ENCODE results near the gene CPLX1.
"Not testable (repeated sequence)": the region's sequence is repeated elsewhere in the genome, so short reads cannot be mapped to it uniquely, and the experiment has no call there.

CPLX1 gene

GRCh38 chr4:786861-787300 is 39.0 kb downstream of the CPLX1 start:
- Histone ChIP-seq H3K9me3 (ENCODE audit: control insufficient read depth in 2 of 2, low read length in 2 of 2) (no peaks in the 10 kb centered on the region), H3K27me3 (ENCODE audit: control insufficient read depth in 2 of 2, insufficient read depth in 2 of 2, low read length in 2 of 2) (peaks cover 16 to 18% of the 10 kb centered on the region in 2 donors), H3K4me1 (ENCODE audit: control insufficient read depth in 2 of 2, insufficient read depth in 2 of 2, low read length in 2 of 2) (peaks cover 12 to 16% of the 10 kb centered on the region in 2 donors), H3K27ac (ENCODE audit: low read depth in 2 of 2, low read length in 2 of 2) (no peak overlapping the region), H3K36me3 (ENCODE audit: control insufficient read depth in 2 of 2, insufficient read depth in 2 of 2, low read length in 2 of 2) (no peaks in the 10 kb centered on the region), H3K9ac (ENCODE audit: low read depth in 1 of 2, low read length in 2 of 2) (no peak overlapping the region), H3K4me3 (ENCODE audit: low read length in 2 of 2) (no peak overlapping the region)

GRCh38 chr4:786074-786741 is 39.7 kb downstream of the CPLX1 start:
- H3K27ac ChIP-seq (ENCODE audit: low read depth in 2 of 2, low read length in 2 of 2): no peak overlapping the region
- peaks cover 12 to 16% of the 10 kb centered on the region in 2 donors for H3K4me1 ChIP-seq (ENCODE audit: control insufficient read depth in 2 of 2, insufficient read depth in 2 of 2, low read length in 2 of 2)
- no peaks in the 10 kb centered on the region for H3K9me3 ChIP-seq (ENCODE audit: control insufficient read depth in 2 of 2, low read length in 2 of 2)
- H3K9ac ChIP-seq (ENCODE audit: low read depth in 1 of 2, low read length in 2 of 2): no peak overlapping the region
- peaks cover 14 to 15% of the 10 kb centered on the region in 2 donors for H3K27me3 ChIP-seq (ENCODE audit: control insufficient read depth in 2 of 2, insufficient read depth in 2 of 2, low read length in 2 of 2)
- no peaks in the 10 kb centered on the region for H3K36me3 ChIP-seq (ENCODE audit: control insufficient read depth in 2 of 2, insufficient read depth in 2 of 2, low read length in 2 of 2)
- H3K4me3 ChIP-seq (ENCODE audit: low read length in 2 of 2): no peak overlapping the region

- no peaks in the 10 kb centered on the region for H3K9me3 ChIP-seq (ENCODE audit: control insufficient read depth in 2 of 2, low read length in 2 of 2)
- peaks cover 16 to 20% of the 10 kb centered on the region in 2 donors for H3K4me1 ChIP-seq (ENCODE audit: control insufficient read depth in 2 of 2, insufficient read depth in 2 of 2, low read length in 2 of 2)
- H3K4me3 ChIP-seq (ENCODE audit: low read length in 2 of 2): no peak overlapping the region
- no peak overlapping the region for H3K27ac ChIP-seq (ENCODE audit: low read depth in 2 of 2, low read length in 2 of 2)
- H3K27me3 ChIP-seq (ENCODE audit: control insufficient read depth in 2 of 2, insufficient read depth in 2 of 2, low read length in 2 of 2): peaks cover 14 to 15% of the 10 kb centered on the region in 2 donors
- H3K9ac ChIP-seq (ENCODE audit: low read depth in 1 of 2, low read length in 2 of 2): no peak overlapping the region
- H3K36me3 ChIP-seq (ENCODE audit: control insufficient read depth in 2 of 2, insufficient read depth in 2 of 2, low read length in 2 of 2): no peaks in the 10 kb centered on the region
These were observed 40.4 kb downstream of the CPLX1 start for GRCh38 chr4:785332-786073.

GRCh38 chr4:784401-785331 is 41.3 kb downstream of the CPLX1 start:
- Histone ChIP-seq H3K9ac (ENCODE audit: low read depth in 1 of 2, low read length in 2 of 2) (no peak overlapping the region), H3K4me3 (ENCODE audit: low read length in 2 of 2) (no peak overlapping the region), H3K4me1 (ENCODE audit: control insufficient read depth in 2 of 2, insufficient read depth in 2 of 2, low read length in 2 of 2) (peaks cover 22 to 27% of the 10 kb centered on the region in 2 donors), H3K36me3 (ENCODE audit: control insufficient read depth in 2 of 2, insufficient read depth in 2 of 2, low read length in 2 of 2) (peaks cover 0 to under 1% of the 10 kb centered on the region in 2 donors), H3K27me3 (ENCODE audit: control insufficient read depth in 2 of 2, insufficient read depth in 2 of 2, low read length in 2 of 2) (peaks cover 14 to 15% of the 10 kb centered on the region in 2 donors), H3K9me3 (ENCODE audit: control insufficient read depth in 2 of 2, low read length in 2 of 2) (no peaks in the 10 kb centered on the region), H3K27ac (ENCODE audit: low read depth in 2 of 2, low read length in 2 of 2) (no peak overlapping the region)

- H3K9ac ChIP-seq (ENCODE audit: low read depth in 1 of 2, low read length in 2 of 2): peak overlapping the region; percentile 89 to 94
- H3K4me3 ChIP-seq (ENCODE audit: low read length in 2 of 2): peak overlapping the region; percentile 86 to 94
- peaks cover 20 to 24% of the 10 kb centered on the region in 2 donors for H3K4me1 ChIP-seq (ENCODE audit: control insufficient read depth in 2 of 2, insufficient read depth in 2 of 2, low read length in 2 of 2)
- peaks cover 11% of the 10 kb centered on the region in 2 donors for H3K36me3 ChIP-seq (ENCODE audit: control insufficient read depth in 2 of 2, insufficient read depth in 2 of 2, low read length in 2 of 2)
- peaks cover 10 to 11% of the 10 kb centered on the region in 2 donors for H3K27me3 ChIP-seq (ENCODE audit: control insufficient read depth in 2 of 2, insufficient read depth in 2 of 2, low read length in 2 of 2)
- H3K27ac ChIP-seq (ENCODE audit: low read depth in 2 of 2, low read length in 2 of 2): peak overlapping the region; percentile 92 to 94
- H3K9me3 ChIP-seq (ENCODE audit: control insufficient read depth in 2 of 2, low read length in 2 of 2): no peaks in the 10 kb centered on the region
These were observed 44.3 kb downstream of the CPLX1 start for GRCh38 chr4:781493-782216.

- Histone ChIP-seq H3K9me3 (ENCODE audit: control insufficient read depth in 2 of 2, low read length in 2 of 2) (no peaks in the 10 kb centered on the region), H3K4me3 (ENCODE audit: low read length in 2 of 2) (peak overlapping the region; percentile 86 to 94), H3K36me3 (ENCODE audit: control insufficient read depth in 2 of 2, insufficient read depth in 2 of 2, low read length in 2 of 2) (peaks cover 15% of the 10 kb centered on the region in 2 donors), H3K27me3 (ENCODE audit: control insufficient read depth in 2 of 2, insufficient read depth in 2 of 2, low read length in 2 of 2) (peaks cover 10 to 11% of the 10 kb centered on the region in 2 donors), H3K27ac (ENCODE audit: low read depth in 2 of 2, low read length in 2 of 2) (peak overlapping the region; percentile 92 to 94), H3K9ac (ENCODE audit: low read depth in 1 of 2, low read length in 2 of 2) (peak overlapping the region; percentile 89 to 94), H3K4me1 (ENCODE audit: control insufficient read depth in 2 of 2, insufficient read depth in 2 of 2, low read length in 2 of 2) (peaks cover 20 to 24% of the 10 kb centered on the region in 2 donors)
These were observed 45.0 kb downstream of the CPLX1 start for GRCh38 chr4:780716-781492.

GRCh38 chr4:780255-780654 is 45.7 kb downstream of the CPLX1 start:
- Histone ChIP-seq H3K36me3 (ENCODE audit: control insufficient read depth in 2 of 2, insufficient read depth in 2 of 2, low read length in 2 of 2) (peaks cover 18 to 22% of the 10 kb centered on the region in 2 donors), H3K9ac (ENCODE audit: low read depth in 1 of 2, low read length in 2 of 2) (peak overlapping the region; percentile 89 to 94), H3K4me3 (ENCODE audit: low read length in 2 of 2) (peak overlapping the region; percentile 86 to 94), H3K4me1 (ENCODE audit: control insufficient read depth in 2 of 2, insufficient read depth in 2 of 2, low read length in 2 of 2) (peaks cover 20 to 24% of the 10 kb centered on the region in 2 donors)
- H3K9me3 ChIP-seq (ENCODE audit: control insufficient read depth in 2 of 2, low read length in 2 of 2); H3K27me3 ChIP-seq (ENCODE audit: control insufficient read depth in 2 of 2, insufficient read depth in 2 of 2, low read length in 2 of 2); H3K27ac ChIP-seq (ENCODE audit: low read depth in 2 of 2, low read length in 2 of 2): not testable (repeated sequence)

GRCh38 chr4:779555-779954 is 46.4 kb downstream of the CPLX1 start:
- no peak overlapping the region for H3K4me3 ChIP-seq (ENCODE audit: low read length in 2 of 2)
- peaks cover 20 to 24% of the 10 kb centered on the region in 2 donors for H3K4me1 ChIP-seq (ENCODE audit: control insufficient read depth in 2 of 2, insufficient read depth in 2 of 2, low read length in 2 of 2)
- no peak overlapping the region for H3K27ac ChIP-seq (ENCODE audit: low read depth in 2 of 2, low read length in 2 of 2)
- no peaks in the 10 kb centered on the region for H3K9me3 ChIP-seq (ENCODE audit: control insufficient read depth in 2 of 2, low read length in 2 of 2)
- no peak overlapping the region for H3K9ac ChIP-seq (ENCODE audit: low read depth in 1 of 2, low read length in 2 of 2)
- peaks cover 21 to 27% of the 10 kb centered on the region in 2 donors for H3K36me3 ChIP-seq (ENCODE audit: control insufficient read depth in 2 of 2, insufficient read depth in 2 of 2, low read length in 2 of 2)
- H3K27me3 ChIP-seq (ENCODE audit: control insufficient read depth in 2 of 2, insufficient read depth in 2 of 2, low read length in 2 of 2): peaks cover 0 to 2% of the 10 kb centered on the region in 2 donors

Measured in mucosa of rectum (tissue), 2 donors.